GM19238 (cell line): ENCODE results near the gene NPW.

Source experiments
- DNase-seq: peaks from one replicate; pipeline ENCODE4 v3.0.0; 2011; ENCODE audit warnings: low spot score; ENCODE audit not compliant: insufficient read length

NPW gene

DNA sequence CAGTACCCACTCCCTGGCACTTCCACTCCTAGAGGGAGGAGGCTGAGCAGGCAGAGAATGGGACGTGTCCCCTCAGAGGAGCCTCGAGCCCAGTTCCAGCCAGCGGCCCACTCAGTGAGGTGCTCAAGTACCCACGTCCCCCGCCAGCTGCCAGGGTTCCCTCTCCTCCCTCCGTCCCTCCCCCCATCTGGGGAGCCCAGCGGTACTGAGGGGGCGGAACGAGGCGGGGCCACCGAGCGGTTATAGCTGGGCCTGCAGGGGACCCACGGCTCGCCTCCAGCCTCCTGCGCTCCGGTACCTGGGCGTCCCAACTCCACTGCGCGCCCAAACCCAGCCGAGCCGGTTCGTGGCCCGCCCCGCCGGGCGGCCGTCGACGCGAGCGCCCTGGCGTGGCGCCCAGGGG, at the start of gene NPW:
TSS of gene NPW (plus strand) at position 268 of the 403 bp plus-strand sequence.
- DNase-seq: no peak

DNA sequence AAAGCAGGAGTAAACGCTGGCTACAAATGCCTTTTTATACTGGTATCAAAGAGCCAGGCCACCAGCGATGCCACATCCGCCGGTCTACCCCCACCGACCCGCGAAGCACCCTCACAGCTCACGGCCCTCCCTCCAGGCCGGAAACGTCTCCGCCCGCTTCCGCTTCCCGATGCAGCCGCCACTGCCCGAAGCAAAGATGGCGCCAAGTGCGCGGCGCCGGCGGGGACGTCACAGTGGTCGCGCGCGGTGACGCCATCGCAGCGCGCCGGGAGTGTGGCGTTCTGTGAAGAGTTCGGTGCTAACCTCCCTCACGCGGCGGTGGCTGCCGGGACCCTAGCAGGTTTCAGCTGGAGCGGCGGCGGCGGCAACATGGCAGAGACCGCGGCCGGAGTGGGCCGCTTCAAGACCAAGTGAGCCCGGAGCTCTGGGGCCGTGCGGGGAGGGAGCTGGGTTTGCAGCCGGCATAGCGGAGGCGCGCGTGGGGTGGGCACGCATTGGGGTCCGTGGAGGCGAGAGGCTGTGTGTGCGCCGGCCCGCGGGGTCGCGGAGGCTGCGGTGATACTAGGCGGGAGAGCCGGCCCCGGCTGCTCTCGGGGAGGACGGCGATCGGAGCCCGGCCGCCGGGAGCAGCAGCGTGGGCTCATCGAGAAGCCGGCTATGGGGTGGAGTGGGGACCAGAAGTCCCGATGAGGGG, 47.6 kb upstream of the NPW start, which contains the start of gene TBL3:
TSS of gene TBL3 (plus strand) at position 258 of the 694 bp plus-strand sequence. CDS start at position 370, 112 bp downstream.
- DNase-seq: peak; percentile 100

DNA sequence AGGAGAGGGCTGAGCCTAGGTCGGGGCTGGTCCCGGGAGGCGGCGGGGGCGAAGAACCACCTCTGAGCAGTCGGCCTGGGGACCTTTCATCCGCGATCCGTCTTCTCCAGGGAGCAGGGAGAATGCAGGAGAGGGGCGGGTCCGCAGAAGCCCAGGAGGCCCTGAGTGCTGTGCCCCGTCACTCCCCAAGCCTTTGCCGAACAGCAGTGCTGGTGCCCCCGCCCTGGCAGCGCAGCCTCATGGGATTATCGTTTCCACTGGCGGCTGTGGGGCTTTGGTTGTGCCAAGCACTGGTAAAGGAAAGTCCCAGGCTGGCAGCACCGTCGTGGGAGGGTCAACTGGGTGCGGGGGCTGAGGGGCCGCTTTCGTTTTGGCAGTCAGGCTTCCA, 47.1 kb upstream of the NPW start:
- no peak for DNase-seq

DNA sequence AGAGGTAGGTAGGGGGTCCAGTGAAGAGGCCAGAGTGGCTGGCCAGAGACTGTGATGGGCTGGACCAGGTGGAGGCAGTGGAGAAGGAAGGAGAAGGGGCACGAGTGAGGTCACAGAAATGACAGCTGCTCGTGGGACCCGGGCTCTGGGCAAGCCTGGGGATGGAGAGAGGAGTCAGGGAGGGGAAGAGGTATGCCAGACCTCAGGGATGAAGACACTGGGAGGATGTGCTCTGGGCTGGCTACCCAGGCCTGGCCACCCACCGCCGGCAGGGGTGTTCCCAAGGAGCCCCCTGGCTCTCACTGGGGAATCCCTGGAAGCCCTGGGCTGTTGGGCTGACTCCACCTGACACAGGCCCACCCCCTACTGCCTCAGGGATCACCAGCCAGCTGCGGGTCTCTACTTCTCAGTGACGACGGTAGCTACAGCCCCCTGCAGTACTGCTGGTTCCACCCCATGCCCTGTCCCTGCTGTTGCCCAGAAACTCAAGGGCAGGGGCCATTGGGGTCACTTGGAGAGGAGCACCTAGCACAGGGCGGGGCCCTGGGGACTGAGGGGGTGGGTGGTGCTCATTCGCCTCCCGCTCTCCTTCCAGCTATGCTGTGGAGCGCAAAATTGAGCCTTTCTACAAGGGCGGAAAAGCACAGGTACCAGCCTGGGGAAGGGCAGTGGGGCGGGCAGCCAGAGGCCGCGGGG, 46.0 kb upstream of the NPW start:
- no peak for DNase-seq

DNA sequence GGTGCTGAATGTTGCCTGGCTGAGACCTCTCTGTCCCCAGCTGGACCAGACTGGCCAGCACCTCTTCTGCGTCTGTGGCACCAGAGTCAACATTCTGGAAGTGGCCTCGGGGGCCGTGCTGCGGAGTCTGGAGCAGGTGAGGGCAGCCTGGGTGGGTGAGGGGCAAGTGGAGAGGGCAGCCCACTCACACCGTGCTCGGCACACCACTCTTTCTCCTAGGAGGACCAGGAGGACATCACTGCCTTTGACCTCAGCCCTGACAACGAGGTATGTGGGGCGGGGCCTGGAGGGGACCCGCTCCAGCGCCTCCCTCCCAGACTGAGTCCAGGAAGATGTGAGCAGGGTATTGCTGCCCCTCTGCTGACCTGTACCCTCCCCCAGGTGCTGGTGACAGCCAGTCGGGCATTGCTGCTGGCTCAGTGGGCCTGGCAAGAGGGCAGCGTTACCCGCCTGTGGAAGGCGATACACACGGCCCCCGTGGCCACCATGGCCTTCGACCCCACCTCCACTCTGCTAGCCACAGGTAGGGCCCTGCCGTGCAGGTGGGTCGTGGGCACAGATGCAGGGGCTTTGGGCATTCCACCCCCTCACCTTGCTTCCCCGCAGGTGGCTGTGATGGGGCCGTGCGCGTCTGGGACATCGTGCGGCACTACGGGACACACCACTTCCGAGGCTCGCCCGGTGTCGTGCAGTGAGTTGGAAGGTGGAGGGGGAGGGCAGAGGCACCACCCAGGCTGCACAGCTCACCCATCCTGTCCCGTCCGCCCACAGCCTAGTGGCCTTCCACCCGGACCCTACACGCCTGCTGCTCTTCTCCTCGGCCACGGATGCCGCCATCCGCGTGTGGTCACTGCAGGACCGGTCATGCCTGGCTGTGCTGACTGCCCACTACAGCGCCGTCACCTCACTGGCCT, 45.2 kb upstream of the NPW start:
- no peak for DNase-seq

DNA sequence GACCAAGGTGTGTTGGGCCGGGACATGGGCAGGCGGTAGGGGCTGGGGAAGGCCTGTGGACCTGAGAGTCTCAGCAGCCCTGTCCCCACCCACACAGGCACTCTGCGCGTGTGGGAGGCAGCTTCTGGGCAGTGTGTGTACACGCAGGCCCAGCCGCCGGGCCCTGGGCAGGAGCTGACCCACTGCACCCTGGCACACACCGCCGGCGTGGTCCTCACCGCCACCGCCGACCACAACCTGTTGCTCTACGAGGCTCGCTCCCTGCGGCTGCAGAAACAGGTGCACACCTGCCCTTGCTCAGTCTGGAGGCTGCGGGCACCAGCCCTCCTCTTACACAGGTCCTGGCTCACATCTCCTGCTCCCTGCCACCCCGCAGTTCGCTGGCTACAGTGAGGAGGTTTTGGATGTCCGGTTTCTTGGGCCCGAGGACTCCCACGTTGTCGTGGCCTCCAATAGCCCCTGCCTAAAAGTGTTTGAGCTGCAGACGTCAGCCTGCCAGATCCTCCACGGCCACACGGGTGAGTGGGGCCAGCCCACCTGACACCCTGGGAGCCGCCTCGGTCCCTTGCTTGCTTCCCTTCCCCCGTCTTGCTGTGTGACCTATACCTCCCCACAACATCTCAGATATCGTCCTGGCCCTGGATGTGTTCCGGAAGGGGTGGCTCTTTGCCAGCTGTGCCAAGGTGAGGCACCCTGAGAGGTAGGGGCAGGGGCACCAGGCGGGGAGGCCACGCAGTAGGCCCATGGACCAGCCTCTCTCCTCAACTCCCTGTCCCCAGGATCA, 44.0 kb upstream of the NPW start:
- no peak for DNase-seq

DNA sequence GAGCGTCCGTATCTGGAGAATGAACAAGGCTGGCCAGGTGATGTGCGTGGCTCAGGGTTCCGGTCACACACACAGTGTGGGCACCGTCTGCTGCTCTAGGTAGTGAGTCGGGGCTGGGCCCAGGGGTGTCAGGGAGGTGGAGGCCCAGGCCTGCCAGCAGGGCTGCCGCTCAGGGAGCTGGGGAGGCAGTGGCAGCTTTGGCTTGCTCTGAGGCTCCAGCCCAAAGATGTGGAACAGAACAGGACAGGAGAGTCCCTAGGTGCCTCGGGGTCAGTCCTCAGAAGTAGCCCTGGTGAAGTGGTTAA, 43.4 kb upstream of the NPW start:
- no peak for DNase-seq

DNA sequence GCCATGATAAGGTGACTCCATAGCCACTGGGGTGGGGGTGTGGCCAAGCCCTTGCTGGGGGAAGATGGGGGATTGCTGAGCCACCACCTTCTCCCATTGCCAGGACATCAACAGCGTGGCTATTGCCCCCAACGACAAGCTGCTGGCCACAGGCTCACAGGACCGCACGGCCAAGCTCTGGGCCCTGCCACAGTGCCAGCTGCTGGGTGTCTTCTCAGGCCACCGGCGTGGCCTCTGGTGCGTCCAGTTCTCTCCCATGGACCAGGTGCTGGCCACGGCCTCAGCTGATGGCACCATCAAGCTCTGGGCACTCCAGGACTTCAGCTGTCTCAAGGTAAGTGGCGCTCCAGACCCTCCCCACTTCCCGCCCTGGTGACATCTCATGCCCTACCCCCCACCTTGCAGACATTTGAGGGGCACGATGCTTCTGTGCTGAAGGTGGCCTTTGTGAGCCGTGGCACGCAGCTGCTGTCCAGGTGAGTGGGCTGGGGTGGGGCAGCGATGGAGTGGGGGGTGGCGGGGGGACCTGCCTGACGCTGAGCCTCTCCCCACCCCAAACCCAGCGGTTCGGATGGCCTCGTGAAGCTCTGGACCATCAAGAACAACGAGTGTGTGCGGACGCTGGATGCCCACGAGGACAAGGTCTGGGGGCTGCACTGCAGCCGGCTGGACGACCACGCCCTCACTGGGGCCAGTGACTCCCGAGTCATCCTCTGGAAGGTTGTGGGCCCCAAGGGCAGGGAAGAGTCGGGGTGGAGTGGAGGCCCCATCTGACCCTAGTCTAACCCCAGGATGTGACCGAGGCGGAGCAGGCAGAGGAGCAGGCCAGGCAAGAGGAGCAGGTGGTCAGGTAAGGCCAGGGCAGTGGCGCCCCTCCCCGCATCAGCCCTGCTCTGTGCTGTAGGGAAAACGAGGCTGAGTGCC, 42.4 kb upstream of the NPW start:
- no peak for DNase-seq

DNA sequence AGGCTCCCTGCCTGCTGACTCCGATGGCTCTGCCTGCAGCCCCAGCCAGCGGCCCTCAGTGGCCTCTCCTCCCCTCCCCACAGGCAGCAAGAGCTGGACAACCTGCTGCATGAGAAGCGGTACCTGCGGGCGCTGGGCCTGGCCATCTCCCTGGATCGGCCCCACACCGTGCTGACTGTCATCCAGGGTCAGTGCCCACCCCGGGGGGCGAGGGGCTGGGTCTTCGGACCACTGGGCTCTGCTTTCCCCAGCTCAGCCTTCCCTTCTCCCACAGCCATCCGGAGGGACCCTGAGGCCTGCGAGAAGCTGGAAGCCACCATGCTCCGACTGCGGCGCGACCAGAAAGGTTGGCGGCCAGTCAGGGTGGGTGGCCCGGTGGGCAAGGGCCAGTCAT, 41.7 kb upstream of the NPW start:
- DNase-seq: no peak

DNA sequence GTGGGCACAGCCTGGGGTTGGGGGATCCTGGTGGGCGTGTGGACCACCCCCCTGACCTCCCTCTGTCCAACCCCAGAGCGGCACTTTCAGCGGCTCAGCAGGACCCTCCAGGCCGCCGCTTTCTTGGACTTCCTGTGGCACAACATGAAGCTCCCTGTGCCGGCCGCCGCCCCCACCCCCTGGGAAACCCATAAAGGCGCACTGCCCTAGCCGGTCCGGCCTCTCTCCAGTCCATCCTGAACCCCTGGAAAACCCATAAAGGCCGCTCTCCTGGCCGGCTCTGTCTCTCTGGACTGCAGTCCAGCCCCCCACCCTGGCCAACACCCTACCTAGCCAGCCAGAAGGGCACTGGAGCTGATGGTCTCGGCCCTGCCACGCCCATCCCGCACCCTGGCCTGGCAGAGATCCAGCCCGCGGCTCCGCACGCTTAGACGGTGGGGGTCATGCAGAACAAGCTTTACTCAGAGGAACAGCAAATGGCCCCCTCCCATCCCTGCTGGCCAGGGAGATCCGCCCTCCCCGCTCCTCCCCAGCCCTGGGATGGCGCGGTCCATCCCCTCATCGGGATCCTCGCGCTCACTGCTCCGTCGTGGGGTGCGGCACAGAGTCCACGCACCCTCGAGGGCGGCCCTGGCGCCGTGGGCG, 41.0 kb upstream of the NPW start:
- no peak for DNase-seq

DNA sequence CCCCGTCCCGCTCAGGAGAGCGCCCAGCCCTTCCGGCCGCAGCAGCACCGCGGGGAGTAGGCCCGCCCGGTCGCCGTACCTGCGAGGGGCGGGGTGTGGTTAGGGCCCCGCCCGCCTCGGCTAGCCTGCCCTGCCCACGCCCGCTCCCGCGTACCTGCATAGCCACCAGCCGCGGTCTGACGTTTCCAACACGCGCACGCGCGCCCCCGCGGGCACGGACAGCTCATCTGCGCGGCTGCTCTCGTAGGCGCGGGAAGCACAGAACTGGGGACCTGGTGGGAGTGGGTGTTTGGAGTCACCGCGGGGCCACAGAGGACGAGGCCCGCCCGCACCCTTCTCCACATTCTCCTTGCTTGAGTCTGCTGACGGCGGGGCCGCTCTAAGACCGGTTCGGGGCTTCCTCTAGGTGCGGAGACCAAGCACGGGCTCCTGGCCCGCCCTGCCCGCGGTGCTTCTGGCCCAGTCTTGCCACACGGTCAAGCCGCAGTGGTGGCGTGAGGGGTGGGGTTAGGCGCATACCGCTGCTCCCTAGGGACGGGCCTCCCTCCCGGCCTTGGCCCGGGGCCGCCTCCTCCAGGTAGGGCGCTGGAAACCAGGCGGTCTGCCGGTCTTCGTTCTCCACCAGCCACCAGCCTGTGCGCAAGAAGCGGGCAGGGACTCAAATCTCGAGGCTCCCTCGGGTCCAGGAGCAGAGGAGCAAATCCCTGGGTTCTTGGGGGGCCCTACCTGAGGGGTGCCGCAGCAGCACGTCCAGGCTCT, 40.1 kb upstream of the NPW start:
- DNase-seq: no peak

DNA sequence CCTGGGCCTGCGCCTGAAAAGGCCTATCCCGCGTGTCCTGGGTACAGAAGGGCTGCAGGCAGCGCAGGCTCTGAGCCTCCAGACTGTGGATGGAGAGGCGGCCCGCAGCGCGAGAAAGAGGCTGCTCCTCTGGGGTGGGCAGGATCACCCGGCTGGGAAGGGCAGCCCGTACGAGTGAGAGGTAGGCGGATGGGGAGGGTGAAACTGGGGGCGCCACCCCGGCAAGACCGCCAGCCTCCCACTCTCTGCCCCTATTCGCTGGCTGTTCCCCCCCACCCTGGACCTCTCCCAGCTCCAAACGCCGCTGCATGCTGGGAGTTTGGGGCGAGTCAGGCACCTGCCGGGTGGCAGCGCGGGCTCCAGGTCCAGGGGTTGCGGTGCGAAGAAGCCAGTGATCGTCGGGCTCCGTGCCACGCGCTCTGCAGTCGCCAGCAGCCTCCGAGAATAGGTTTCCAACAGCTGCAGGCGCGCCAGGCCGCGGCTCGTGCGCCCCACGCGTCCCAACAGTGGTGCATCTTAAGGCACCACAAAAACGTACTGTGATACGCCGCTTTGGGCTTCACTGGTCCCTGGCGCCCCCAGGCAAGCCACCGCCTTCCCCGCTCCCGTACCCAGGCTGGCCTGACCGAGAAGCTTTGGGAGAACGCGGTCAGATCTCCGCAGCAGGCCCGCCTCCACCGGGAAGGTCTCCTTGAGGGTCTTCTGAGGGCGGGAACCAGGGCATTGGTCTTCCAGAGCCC, 39.4 kb upstream of the NPW start:
- DNase-seq: no peak

DNA sequence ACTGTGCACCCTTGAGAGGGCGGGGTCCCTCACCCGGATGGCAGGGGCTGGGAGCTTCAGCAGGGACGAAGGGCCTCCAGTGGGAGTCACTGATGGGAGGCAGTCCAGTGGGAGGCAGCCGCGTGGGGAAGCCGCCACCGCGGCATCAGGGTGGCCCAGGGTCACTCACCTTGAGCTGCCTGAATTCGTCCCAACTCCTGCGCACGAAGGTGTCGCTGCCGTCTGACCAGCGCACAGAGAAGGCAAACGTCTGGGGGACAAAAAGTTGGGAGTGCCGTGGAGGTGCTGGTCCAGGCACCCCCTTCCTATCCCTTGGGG, 38.9 kb upstream of the NPW start:
- DNase-seq: no peak

DNA sequence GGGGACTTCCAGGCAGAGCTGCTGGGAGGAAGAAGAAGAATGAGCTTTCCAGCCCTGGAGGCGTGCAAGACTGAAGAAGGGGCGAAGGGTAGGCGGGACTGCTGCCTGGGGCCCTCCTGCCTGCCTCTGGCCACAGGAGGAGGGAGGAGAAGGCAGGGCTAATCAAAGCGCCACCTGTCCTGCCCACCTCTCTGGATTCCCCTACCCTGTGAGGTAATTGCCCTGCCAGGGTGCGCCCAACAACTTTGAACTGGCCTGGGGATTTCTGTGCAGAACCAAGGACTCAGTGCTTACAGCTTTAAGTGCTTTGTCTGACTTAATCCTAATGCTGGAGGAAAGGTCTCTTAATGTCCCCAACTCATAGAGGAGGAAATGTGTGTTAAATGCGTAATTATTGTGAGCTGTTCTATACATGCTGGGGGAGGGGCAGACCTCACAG, 38.2 kb upstream of the NPW start, which contains the start of gene NOXO1:
TSS of gene NOXO1 (minus strand) at position 72 of the 439 bp plus-strand sequence. CDS start 290 bp downstream, outside the sequence.
- no peak for DNase-seq

DNA sequence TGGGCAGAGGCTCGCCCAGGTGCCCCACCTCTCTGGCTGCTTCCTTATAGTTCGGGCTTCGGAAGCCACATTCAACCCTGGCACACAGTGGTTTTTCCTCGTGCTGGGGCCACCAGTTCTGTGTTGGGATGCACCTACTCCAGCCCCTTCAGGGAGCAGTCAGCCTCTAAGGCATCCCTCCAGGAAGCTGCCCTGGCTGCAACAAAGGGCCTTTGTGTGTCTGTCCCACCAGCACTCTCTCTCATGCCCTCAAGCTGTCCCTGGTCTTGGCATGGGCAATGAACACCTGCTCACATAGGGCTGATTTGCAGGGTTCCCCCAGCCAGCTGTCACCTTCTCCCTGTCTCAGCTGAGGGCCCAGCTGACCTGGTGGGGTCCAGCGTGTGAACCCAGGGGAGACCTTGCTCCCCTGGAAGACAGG, 37.6 kb upstream of the NPW start:
- no peak for DNase-seq

DNA sequence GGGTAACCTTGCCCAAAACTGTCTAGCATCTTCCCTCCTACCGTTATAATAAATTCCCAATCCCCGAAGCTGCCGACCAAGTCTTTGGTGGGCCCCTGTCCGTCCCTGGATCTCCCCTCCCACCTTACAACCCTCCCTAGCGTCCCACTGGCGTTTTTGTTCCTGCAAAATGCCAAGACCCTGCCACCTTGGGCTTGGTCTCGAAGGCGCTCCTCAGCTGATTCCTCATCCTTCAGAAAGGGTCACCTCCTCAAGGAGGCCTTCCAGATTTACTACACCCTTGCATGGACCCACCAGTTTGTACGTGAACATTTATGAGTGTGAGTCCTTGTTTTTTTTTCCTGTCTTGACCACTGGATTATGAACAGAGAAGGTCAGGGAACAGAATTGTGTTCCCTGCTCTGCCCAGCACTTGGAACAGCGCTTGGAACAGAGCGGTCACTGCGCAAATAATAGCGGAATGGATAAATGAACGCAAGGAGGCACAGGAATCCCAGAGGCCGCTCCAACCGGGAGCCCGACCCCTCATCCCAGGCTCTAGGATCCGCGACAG, 36.5 kb upstream of the NPW start:
- no peak for DNase-seq

DNA sequence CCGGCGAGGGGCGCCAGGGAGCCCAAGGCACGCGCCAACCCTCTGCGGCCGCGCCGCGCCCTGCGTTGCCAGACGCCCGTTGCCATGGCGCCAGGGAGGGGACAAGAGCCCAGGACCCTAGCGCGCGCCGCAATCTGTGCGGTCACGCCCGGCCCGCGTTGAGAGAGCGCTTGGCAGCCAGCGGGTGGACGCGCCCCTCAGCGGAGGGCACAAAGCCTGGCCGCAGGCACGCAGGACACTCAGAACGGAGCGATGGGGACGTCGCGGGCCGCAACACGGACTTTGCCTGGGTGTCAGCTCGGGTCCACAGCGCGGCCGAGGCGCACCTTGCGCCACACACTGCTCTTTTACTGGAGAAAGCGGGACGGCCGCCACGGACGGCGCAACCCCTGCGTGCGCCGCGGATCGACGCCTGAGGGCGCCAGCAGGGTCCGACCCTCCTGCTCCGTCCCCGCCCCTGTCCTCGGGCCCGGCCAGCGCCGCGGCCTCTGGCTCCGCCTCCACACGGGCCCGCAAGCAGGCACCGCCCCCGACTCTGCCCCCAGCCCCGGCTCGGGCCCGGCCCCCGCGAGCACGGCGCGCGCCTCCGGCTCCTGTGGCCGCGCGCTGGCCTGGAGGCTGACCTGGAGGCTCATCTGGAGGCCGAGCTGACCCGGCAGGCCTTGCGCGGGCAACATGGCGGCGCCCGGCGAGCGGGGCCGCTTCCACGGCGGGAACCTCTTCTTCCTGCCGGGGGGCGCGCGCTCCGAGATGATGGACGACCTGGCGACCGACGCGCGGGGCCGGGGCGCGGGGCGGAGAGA, 35.8 kb upstream of the NPW start, which contains the start of gene GFER:
TSS of gene GFER (plus strand) at position 650 of the 803 bp plus-strand sequence. CDS start at position 676, 26 bp downstream.
- DNase-seq: peak; percentile 98
